Right lung (tissue), 5 donors: ENCODE data around the gene TFF1. TPM values are rescaled to one million over a fixed set of nuclear protein-coding genes. Genes with fewer than 3 reads are reported as not detected.

ENCODE experiments used
- DNase-seq, 2 donors: peaks; one replicate each; pipeline ENCODE4 v3.0.0-alpha.2; 2013
- polyA plus RNA-seq, 5 donors: library from polyadenylated mRNA; unstranded; fragments of 120-200 nt; gene quantifications; one replicate each; pipeline versions ENCODE4 v1.2.1 to v1.2.3, GENCODE V29; 2013; ENCODE audit warnings: inconsistent platforms in 1 of 5, low replicate concordance in 1 of 5; ENCODE audit not compliant: insufficient read length in 5 of 5, insufficient read depth in 1 of 5

Gene TFF1
- polyA plus RNA-seq, 5 donors = 0.49 TPM; not detected in 4

- DNase-seq = no peak
Observed at GRCh38 chr21:42343963-42344510, 22.3 kb downstream of the TFF1 start.

GRCh38 chr21:42343556-42343955, 22.8 kb downstream of the TFF1 start:
- no peak for DNase-seq

GRCh38 chr21:42343101-42343500, 23.2 kb downstream of the TFF1 start:
- no peak for DNase-seq

- no peak for DNase-seq
Observed at GRCh38 chr21:42341776-42342542, 24.4 kb downstream of the TFF1 start.

- no peak for DNase-seq
Observed at GRCh38 chr21:42340187-42341050, 25.9 kb downstream of the TFF1 start.

GRCh38 chr21:42338729-42339715, 27.3 kb downstream of the TFF1 start:
- DNase-seq = no peak

GRCh38 chr21:42337830-42338728, 28.3 kb downstream of the TFF1 start:
- DNase-seq = peak; percentile 62 to 66

- DNase-seq = no peak
Observed at GRCh38 chr21:42337276-42337675, 29.1 kb downstream of the TFF1 start.

GRCh38 chr21:42336054-42336453, 30.3 kb downstream of the TFF1 start:
- no peak for DNase-seq

- no peak for DNase-seq
Observed at GRCh38 chr21:42332557-42333317, 33.6 kb downstream of the TFF1 start.

GRCh38 chr21:42331660-42332059, 34.7 kb downstream of the TFF1 start:
- DNase-seq = no peak

- DNase-seq = no peak
Observed at GRCh38 chr21:42330380-42331371, 35.7 kb downstream of the TFF1 start.

- DNase-seq = no peak
Observed at GRCh38 chr21:42324896-42325295, 41.4 kb downstream of the TFF1 start.

GRCh38 chr21:42321845-42322244, 44.5 kb downstream of the TFF1 start:
- no peak for DNase-seq

GRCh38 chr21:42321231-42321630, 45.1 kb downstream of the TFF1 start:
- DNase-seq = no peak

- no peak for DNase-seq
Observed at GRCh38 chr21:42320791-42321190, 45.5 kb downstream of the TFF1 start.

GRCh38 chr21:42319851-42320572, 46.3 kb downstream of the TFF1 start:
- DNase-seq = no peak

- no peak for DNase-seq
Observed at GRCh38 chr21:42319376-42319775, 47.0 kb downstream of the TFF1 start.
